Lower lobe of right lung (tissue), 2 donors: ENCODE measurements around the gene MTM1. TPM values are rescaled to one million over a fixed set of nuclear protein-coding genes. Genes with fewer than 3 reads are reported as not detected.
A peak's percentile ranks its signal among the peaks of the same experiment; 100 is the strongest.

Experiments
- ATAC-seq, 2 donors: fragments of 200-7000 bp; cut with Tn5 transposase; one replicate each; pipeline ENCODE4 v1.9.1; 2020 to 2022; ENCODE audit warnings: mild to moderate bottlenecking in 2 of 2, moderate library complexity in 2 of 2
- DNase-seq: peaks from one replicate; pipeline ENCODE4 v3.0.0-alpha.2; 2020
- H3K27ac ChIP-seq: fragments of 200-600 bp; one replicate; pipeline ENCODE4 v1.8.0; 2022
- H3K27me3 ChIP-seq: fragments of 200-600 bp; one replicate; pipeline ENCODE4 v1.8.0; 2022; ENCODE audit warnings: low read depth
- H3K36me3 ChIP-seq: fragments of 200-600 bp; one replicate; pipeline ENCODE4 v1.8.0; 2022; ENCODE audit warnings: mild to moderate bottlenecking
- H3K4me1 ChIP-seq: fragments of 200-600 bp; one replicate; pipeline ENCODE4 v1.8.0; 2022
- H3K4me3 ChIP-seq: fragments of 200-600 bp; one replicate; pipeline ENCODE4 v1.8.0; 2022; ENCODE audit warnings: mild to moderate bottlenecking
- H3K9me3 ChIP-seq: fragments of 200-600 bp; one replicate; pipeline ENCODE4 v1.8.0; 2022
- intact Hi-C: fragments of 100-400 bp; cut with DNase I; formaldehyde crosslinking; loops from one replicate; pipeline ENCODE4 v1.11.0; 2022
- total RNA-seq: library from RNA; stranded (reverse); fragmentation: NEBNext Ultra II Directional; extraction: Animal tissue kit (Norgen Biotek cat#: 25700); gene quantifications from one replicate; pipeline ENCODE4 v1.2.1, GENCODE V29; 2021
- TF ChIP-seq, protein P1 (sequence below): fragments of 200-600 bp; IDR thresholded peaks from one replicate; pipeline ENCODE4 v1.8.0; 2022; ENCODE audit warnings: antibody characterized with exemption, mild to moderate bottlenecking
- donor health status: DM: no; HTN: yes; CAD: no; lungs with severe emphysema.

MTM1 gene
- total RNA-seq, 1 donor from 2014 or later, result 29.7 TPM

DNA sequence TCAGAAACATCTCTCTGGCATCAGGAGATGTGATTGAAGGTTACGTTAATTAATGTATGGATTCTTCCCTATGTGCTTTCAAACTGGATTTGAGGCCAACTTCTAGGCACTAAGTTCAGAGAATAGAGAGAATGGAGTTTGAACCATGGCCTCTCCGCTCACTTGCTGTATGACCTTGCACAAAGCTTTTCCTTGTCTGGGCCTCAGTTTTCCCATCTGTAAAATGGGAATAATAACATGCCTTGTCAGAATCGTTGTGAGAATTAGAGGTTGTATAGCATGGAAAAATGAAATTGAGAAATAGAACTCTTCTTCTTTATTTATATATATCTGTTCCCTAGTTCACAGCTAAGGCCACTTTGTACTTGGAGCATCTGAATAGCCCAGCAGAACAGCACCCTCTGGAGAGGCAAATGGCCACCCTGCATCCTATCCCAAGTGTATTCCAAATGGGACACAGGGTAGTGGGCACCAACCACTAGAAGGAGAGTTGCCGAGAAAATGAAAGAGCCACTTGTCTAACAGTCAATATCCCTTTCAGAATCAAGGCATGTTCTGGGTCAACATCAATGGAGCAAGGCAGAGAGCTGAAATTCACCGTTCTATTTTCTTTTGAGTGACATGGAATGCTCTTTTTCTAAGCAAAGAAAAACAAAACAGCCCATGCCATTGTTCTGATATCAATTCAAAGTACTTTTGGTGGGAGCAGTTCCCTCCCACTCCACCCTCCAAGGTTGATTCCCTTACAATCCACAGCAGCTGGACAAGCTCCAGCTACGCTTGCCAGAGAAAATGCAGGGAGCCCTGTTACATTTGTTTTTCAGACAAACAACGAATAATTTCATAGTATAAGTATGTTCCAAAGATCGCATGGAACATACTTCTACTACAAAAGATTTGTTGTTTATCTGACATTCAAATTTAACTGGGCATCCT, 23.3 kb upstream of the MTM1 start:
- H3K27ac ChIP-seq, result no peak overlapping the region
- no peaks in the 10 kb centered on the region for H3K36me3 ChIP-seq
- intact Hi-C loops, result no loop called here
- H3K4me3 ChIP-seq, result no peak overlapping the region
- DNase-seq, result no peak
- ATAC-seq, result no peak
- no peaks in the 10 kb centered on the region for H3K9me3 ChIP-seq
- TF ChIP-seq, protein P1, sequence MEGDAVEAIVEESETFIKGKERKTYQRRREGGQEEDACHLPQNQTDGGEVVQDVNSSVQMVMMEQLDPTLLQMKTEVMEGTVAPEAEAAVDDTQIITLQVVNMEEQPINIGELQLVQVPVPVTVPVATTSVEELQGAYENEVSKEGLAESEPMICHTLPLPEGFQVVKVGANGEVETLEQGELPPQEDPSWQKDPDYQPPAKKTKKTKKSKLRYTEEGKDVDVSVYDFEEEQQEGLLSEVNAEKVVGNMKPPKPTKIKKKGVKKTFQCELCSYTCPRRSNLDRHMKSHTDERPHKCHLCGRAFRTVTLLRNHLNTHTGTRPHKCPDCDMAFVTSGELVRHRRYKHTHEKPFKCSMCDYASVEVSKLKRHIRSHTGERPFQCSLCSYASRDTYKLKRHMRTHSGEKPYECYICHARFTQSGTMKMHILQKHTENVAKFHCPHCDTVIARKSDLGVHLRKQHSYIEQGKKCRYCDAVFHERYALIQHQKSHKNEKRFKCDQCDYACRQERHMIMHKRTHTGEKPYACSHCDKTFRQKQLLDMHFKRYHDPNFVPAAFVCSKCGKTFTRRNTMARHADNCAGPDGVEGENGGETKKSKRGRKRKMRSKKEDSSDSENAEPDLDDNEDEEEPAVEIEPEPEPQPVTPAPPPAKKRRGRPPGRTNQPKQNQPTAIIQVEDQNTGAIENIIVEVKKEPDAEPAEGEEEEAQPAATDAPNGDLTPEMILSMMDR, result no peak
- H3K27me3 ChIP-seq, result no peaks in the 10 kb centered on the region
- peaks cover 18% of the 10 kb centered on the region for H3K4me1 ChIP-seq

DNA sequence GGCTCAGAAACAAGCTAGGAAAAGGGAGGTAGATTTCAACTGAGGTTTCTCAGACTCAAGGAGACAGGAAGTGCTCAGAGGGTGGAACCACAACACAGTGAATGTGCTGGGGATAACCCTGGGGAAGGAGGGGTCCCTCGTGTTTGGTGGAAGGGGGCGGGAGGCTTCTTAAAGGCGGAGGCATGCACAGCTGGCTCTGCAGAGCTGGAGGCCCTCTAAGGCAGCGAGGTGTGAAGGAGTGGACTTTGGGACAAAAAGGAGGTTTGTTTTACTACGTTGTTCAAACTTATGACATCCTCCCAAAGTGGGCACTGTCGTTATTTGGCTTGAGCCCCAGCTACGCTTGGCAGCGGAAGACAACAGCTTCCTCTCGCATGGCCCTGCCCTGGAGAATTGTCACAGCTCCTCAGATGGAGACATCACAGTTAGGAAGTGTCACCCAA, 21.7 kb upstream of the MTM1 start:
- Histone ChIP-seq H3K36me3 (no peaks in the 10 kb centered on the region), H3K27ac (peak overlapping the region; percentile 80), H3K4me1 (peaks cover 18% of the 10 kb centered on the region), H3K4me3 (no peak overlapping the region), H3K9me3 (no peaks in the 10 kb centered on the region), H3K27me3 (no peaks in the 10 kb centered on the region)
- intact Hi-C loops, result no loop called here
- TF ChIP-seq, protein P1, result no peak
- DNase-seq (no peak), ATAC-seq (peak; percentile 9 to 17)

DNA sequence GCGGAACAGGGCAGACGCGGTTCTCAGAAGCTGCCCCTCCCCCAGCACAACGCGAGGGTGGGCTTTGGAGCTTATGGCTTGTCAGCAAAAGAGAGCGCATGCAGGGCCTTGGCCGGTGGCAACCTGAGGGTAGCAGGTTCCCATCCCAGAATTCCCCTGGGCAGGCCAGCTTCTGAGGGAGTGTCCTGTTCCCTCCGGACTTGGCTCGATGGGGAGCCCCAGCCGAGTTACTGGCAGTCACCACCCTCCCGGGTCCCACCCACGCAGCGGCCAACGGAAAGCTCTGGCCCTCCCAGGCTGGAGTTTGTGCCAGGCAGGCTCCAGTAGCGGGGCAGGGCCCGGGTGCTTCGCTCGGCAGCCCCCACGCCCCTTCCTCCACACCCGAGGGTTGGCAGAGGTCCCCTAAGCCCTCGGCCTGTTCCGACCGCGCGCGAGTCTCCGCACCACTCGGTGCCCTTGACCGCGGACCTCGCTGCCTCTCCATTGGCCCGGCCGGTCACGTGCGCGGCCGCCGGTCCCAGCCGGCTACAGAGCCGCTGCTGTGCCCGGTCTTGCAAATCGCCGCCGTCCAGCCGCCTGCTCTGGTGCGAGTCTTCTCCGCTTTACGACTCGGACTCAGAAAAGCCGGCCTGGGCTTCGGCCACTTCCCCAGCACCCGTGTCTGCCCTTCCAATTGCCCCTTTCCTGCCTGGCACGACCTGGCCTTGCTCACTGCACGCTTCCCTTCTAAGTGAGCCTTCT, 20.9 kb upstream of the MTM1 start:
- DNase-seq (peak; percentile 82), ATAC-seq (peak; percentile 96)
- TF ChIP-seq, protein P1, result no peak
- Histone ChIP-seq H3K27ac (peak overlapping the region; percentile 80), H3K4me3 (peak overlapping the region; percentile 50), H3K36me3 (no peaks in the 10 kb centered on the region), H3K9me3 (no peaks in the 10 kb centered on the region), H3K27me3 (no peaks in the 10 kb centered on the region), H3K4me1 (peaks cover 18% of the 10 kb centered on the region)
- intact Hi-C loops, result no loop called here

DNA sequence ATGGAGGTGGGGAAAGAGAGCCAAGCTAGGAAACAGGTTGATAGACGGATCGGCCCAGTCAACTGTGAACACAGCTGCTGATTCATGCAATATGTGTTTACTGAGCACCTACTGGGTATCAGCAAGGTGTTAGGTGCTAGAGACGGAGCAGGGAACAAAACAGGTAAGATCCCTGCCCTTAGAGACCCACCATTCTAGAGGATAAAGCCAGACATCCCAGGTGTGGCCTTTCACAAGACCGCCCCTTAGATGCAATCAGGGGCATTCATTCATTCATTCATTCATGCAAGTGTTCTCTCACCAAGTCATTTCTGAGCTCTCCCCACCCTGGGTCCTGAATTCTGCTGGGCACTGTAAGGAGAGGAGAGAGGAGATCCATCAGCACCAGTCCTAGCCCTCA, 20.2 kb upstream of the MTM1 start:
- Histone ChIP-seq H3K27ac (peak overlapping the region; percentile 80), H3K9me3 (no peaks in the 10 kb centered on the region), H3K4me1 (peaks cover 18% of the 10 kb centered on the region), H3K4me3 (peak overlapping the region; percentile 50), H3K27me3 (no peaks in the 10 kb centered on the region), H3K36me3 (no peaks in the 10 kb centered on the region)
- intact Hi-C loops, result no loop called here
- DNase-seq, result no peak
- TF ChIP-seq, protein P1, result no peak
- ATAC-seq, result no peak

DNA sequence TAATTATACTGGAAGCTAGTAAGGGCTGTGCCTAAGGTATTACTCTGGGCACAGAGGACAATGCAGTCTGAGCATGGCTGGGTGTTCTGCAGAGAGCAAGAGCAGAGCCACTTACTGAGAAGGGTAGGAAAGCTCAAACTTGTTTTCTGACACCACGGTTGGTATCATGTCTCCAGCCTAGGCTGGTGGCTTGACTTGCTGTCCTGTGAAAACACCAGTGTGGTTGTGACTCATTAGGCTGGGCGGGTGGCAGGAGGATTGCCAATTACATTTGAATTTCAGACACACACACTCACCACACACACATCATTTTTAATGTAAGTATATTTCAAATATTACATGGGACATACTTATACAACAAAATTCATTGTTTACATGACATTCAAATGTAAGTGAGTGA, 19.7 kb upstream of the MTM1 start:
- Histone ChIP-seq H3K4me1 (peaks cover 18% of the 10 kb centered on the region), H3K27ac (no peak overlapping the region), H3K4me3 (no peak overlapping the region), H3K27me3 (no peaks in the 10 kb centered on the region), H3K9me3 (no peaks in the 10 kb centered on the region), H3K36me3 (no peaks in the 10 kb centered on the region)
- TF ChIP-seq, protein P1, result no peak
- DNase-seq (no peak), ATAC-seq (no peak)
- intact Hi-C loops, result no loop called here
